ENCODE measurements around the gene SRGAP3. TPM values are rescaled to one million over a fixed set of nuclear protein-coding genes. Genes with fewer than 3 reads are reported as not detected.

Gene SRGAP3
- total and polyA plus RNA-seq, 2 donors (not counting 1 experiment from before 2014, with no cell fraction given) = 0.92 to 12.4 TPM

- H3K27me3 ChIP-seq (ENCODE audit: control insufficient read depth, insufficient read depth, low read length) = no peaks in the 10 kb centered on the region
- H3K9ac ChIP-seq (ENCODE audit: insufficient read depth, low read length) = no peak overlapping the region
- no peak overlapping the region for H3K27ac ChIP-seq (ENCODE audit: insufficient read depth, low read length)
- no peaks in the 10 kb centered on the region for H3K36me3 ChIP-seq (ENCODE audit: control insufficient read depth, insufficient read depth, low read length)
- H3K4me3 ChIP-seq (replicated peaks in 1 of 4; ENCODE audit: control extremely low read depth in 1 of 4, insufficient read depth in 1 of 4, low read depth in 3 of 4, low read length in 4 of 4) = no peak overlapping the region
- no peak overlapping the region for H3K4me2 ChIP-seq (ENCODE audit: extremely low read depth, insufficient read depth, low read length)
- DNase-seq (ENCODE audit: low read depth in 2 of 2) = no peak
- no peak overlapping the region for H2AFZ ChIP-seq (ENCODE audit: low read length)
- H3K4me1 ChIP-seq (ENCODE audit: control insufficient read depth, extremely low read depth, insufficient read depth, low read length) = no peaks in the 10 kb centered on the region
- H4K20me1 ChIP-seq (ENCODE audit: control insufficient read depth, extremely low read depth, insufficient read depth, low read length) = no peaks in the 10 kb centered on the region
- no peaks in the 10 kb centered on the region for H3K79me2 ChIP-seq (ENCODE audit: control insufficient read depth, insufficient read depth, low read length)
- no peaks in the 10 kb centered on the region for H3K9me3 ChIP-seq (ENCODE audit: control insufficient read depth, insufficient read depth, low read depth, low read length)
- no peak for TF ChIP-seq EZH2 (IDR thresholded peaks at IDR 0.05; ENCODE audit: low read length, missing control alignments)
- no peak for TF ChIP-seq CTCF (conservative IDR thresholded peaks at IDR 0.05 in 1 of 2, IDR thresholded peaks at IDR 0.05 in 1 of 2; ENCODE audit: low read depth in 1 of 2, low read length in 2 of 2)
Observed at GRCh38 chr3:9101286-9101685, 148.2 kb downstream of the SRGAP3 start.

- H2AFZ ChIP-seq (ENCODE audit: low read length) = no peak overlapping the region
- H3K4me1 ChIP-seq (ENCODE audit: control insufficient read depth, extremely low read depth, insufficient read depth, low read length) = no peaks in the 10 kb centered on the region
- no peak overlapping the region for H3K4me2 ChIP-seq (ENCODE audit: extremely low read depth, insufficient read depth, low read length)
- H4K20me1 ChIP-seq (ENCODE audit: control insufficient read depth, extremely low read depth, insufficient read depth, low read length) = no peaks in the 10 kb centered on the region
- H3K9me3 ChIP-seq (ENCODE audit: control insufficient read depth, insufficient read depth, low read depth, low read length) = no peaks in the 10 kb centered on the region
- TF ChIP-seq EZH2 (IDR thresholded peaks at IDR 0.05; ENCODE audit: low read length, missing control alignments) (no peak), CTCF (conservative IDR thresholded peaks at IDR 0.05 in 1 of 2, IDR thresholded peaks at IDR 0.05 in 1 of 2; ENCODE audit: low read depth in 1 of 2, low read length in 2 of 2) (no peak)
- no peaks in the 10 kb centered on the region for H3K79me2 ChIP-seq (ENCODE audit: control insufficient read depth, insufficient read depth, low read length)
- H3K36me3 ChIP-seq (ENCODE audit: control insufficient read depth, insufficient read depth, low read length) = no peaks in the 10 kb centered on the region
- H3K27ac ChIP-seq (ENCODE audit: insufficient read depth, low read length) = no peak overlapping the region
- no peak for DNase-seq (ENCODE audit: low read depth in 2 of 2)
- H3K27me3 ChIP-seq (ENCODE audit: control insufficient read depth, insufficient read depth, low read length) = no peaks in the 10 kb centered on the region
- no peak overlapping the region for H3K9ac ChIP-seq (ENCODE audit: insufficient read depth, low read length)
- no peak overlapping the region for H3K4me3 ChIP-seq (replicated peaks in 1 of 4; ENCODE audit: control extremely low read depth in 1 of 4, insufficient read depth in 1 of 4, low read depth in 3 of 4, low read length in 4 of 4)
Observed at GRCh38 chr3:9100513-9100894, 148.9 kb downstream of the SRGAP3 start.

- Histone ChIP-seq H3K27ac (ENCODE audit: insufficient read depth, low read length) (no peak overlapping the region), H3K9me3 (ENCODE audit: control insufficient read depth, insufficient read depth, low read depth, low read length) (no peaks in the 10 kb centered on the region), H3K4me3 (replicated peaks in 1 of 4; ENCODE audit: control extremely low read depth in 1 of 4, insufficient read depth in 1 of 4, low read depth in 3 of 4, low read length in 4 of 4) (no peak overlapping the region), H3K36me3 (ENCODE audit: control insufficient read depth, insufficient read depth, low read length) (no peaks in the 10 kb centered on the region), H3K9ac (ENCODE audit: insufficient read depth, low read length) (no peak overlapping the region), H2AFZ (ENCODE audit: low read length) (no peak overlapping the region), H3K27me3 (ENCODE audit: control insufficient read depth, insufficient read depth, low read length) (no peaks in the 10 kb centered on the region), H4K20me1 (ENCODE audit: control insufficient read depth, extremely low read depth, insufficient read depth, low read length) (no peaks in the 10 kb centered on the region), H3K4me2 (ENCODE audit: extremely low read depth, insufficient read depth, low read length) (no peak overlapping the region), H3K4me1 (ENCODE audit: control insufficient read depth, extremely low read depth, insufficient read depth, low read length) (no peaks in the 10 kb centered on the region), H3K79me2 (ENCODE audit: control insufficient read depth, insufficient read depth, low read length) (no peaks in the 10 kb centered on the region)
- no peak for DNase-seq (ENCODE audit: low read depth in 2 of 2)
- TF ChIP-seq CTCF (conservative IDR thresholded peaks at IDR 0.05 in 1 of 2, IDR thresholded peaks at IDR 0.05 in 1 of 2; ENCODE audit: low read depth in 1 of 2, low read length in 2 of 2) (no peak), EZH2 (IDR thresholded peaks at IDR 0.05; ENCODE audit: low read length, missing control alignments) (no peak)
Observed at GRCh38 chr3:9099702-9100512, 149.5 kb downstream of the SRGAP3 start.
